NCI-H69 (cell line): ENCODE measurements around the gene SLC2A6.

ENCODE experiments used
- DNase-seq: peaks from one replicate; lab custom pipeline; 2025; lab: John Stamatoyannopoulos, UW

The SLC2A6 gene, protein sequence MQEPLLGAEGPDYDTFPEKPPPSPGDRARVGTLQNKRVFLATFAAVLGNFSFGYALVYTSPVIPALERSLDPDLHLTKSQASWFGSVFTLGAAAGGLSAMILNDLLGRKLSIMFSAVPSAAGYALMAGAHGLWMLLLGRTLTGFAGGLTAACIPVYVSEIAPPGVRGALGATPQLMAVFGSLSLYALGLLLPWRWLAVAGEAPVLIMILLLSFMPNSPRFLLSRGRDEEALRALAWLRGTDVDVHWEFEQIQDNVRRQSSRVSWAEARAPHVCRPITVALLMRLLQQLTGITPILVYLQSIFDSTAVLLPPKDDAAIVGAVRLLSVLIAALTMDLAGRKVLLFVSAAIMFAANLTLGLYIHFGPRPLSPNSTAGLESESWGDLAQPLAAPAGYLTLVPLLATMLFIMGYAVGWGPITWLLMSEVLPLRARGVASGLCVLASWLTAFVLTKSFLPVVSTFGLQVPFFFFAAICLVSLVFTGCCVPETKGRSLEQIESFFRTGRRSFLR

DNA sequence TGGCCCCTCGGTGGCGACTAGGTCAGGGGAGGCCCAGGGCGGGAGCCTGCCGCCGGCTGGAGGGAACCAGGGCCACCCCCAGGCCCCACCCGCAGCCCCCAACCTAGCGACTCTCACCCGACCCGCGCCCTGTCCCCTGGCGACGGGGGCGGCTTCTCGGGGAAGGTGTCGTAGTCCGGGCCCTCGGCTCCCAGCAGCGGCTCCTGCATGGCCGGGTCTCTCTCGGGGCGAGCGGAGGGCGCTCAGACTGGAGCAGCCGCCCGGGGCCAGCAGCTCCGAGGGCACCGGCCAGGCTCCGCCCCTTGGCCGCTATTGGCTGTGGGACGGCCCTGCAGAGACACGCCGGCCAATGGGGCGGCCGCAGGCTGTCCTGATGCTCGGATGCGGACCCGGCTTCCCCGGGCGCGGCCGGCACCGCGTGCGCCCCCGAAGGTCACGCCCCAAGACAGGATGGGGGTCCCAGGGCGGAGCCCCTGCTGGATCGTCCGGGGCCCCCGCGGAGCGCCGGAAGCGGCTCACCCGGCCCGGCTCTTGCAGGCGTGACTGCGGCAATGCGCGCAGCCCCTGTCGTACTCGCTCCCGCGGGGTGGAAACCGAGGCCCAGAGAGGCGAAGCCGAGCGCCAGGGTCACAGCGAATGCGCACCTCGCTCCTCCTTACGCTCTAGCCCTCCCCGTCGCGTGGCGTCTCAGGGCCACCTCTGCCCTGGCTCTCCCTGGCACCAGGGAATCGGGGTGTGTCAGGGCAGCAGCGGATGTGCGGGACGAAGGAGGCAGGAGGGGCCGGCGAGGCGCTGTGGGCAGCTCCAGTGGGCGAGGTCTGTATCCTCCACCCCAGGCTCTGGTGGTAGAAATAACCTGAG lies at the start of gene SLC2A6:
SLC2A6 (minus strand) TSS at position 249 of the 861 bp plus-strand sequence; CDS start at position 209, 40 bp downstream.
- peak; percentile 95 for DNase-seq

DNA sequence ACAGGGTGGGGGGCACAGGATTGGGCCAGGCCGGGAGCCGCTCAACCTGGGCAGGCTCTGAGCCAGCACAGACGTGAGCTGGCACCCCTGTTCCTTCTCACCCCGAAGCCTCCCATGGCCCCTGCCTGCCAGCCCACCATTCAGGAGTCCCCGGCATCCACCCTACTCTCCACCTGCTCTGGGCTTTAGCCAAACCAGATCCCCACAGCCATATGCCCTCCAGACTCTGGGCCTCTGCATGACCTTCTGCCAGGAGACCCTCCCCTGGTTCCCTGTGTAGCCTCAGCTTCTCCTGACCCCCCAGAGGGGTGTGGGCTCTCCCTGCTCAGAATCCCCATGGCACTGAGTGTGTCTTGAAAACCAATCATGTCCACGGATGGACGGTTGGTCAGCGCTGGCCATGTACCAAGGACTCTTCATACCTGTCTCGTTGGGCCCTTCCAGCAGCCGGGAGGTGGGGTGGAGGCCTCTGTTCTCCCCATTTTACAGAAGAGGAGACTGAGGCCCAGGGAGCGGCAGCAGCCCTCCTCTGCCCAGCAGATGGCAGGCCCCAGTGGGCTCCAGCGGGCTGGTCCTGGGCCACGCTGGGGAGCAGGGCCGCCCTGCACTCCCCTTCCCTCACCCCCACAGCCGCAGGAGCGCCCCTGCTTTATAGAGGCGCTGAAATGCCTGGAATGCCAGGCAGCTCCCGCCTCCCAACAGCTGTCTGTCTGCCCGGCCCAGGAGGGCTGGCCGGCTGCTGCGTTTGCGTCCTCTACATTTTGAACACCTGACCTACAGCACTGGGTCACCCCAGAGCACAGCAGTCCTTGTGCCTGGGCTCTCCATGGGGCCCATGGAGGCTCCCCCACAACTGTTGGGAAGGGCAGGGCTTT lies 49.3 kb upstream of the SLC2A6 start:
- DNase-seq = peak; percentile 53

DNA sequence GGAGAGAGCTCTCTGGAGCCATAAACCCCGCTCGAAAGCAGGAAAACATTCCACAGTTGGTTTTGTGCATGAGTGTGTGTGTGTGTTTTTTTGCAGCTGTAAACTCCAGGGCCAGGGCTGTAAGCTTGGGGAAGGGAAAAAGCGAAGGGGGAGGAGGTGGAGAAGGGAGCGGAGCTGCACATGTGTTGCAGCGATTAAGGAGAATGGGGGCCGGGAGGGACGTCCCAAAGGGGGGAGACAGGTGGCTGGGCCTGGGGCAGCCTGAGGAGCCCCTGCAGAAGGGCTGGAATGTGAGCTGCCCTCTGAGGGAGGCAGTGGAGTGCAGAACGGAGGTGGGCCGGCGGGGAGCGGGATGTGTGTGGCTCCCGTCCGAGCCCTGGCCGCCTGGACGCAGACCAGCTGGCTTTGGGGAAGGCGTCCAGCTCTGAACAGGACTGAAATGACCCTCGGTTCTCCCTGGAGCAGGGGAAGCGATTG lies 48.6 kb upstream of the SLC2A6 start:
- DNase-seq = no peak

DNA sequence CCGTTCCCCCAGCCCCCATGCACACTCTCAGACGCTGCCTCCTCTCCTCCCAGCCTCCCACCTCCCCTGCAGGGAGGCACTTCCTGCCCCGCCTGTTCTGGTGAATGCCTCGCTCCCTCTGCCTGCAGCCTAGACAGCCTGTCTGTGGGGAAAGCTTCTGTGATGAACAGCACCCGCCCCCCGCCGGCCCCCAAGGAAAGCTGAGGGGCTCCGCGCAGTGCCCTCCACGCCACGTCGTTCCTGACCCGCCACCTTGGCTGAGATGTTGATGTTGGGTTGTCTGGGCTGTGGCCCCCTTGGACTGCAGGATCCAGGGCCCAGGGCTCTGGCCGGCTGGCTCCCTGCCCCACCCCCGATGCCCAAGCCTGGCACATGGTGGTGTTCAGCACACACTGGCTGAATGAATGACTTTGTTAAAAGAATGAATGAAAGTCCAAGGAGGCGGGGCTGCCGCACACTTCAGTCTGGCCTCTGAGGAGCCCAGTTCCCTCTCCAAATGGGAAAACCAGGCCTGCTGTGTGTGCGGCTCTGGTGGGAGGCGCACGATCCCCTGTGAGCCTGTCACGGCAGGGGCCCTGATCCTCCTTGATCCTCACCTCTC lies 47.9 kb upstream of the SLC2A6 start:
- peak; percentile 87 for DNase-seq

GRCh38 chr9:133525677-133526076 lies 46.8 kb upstream of the SLC2A6 start:
- DNase-seq = peak; percentile 57

DNA sequence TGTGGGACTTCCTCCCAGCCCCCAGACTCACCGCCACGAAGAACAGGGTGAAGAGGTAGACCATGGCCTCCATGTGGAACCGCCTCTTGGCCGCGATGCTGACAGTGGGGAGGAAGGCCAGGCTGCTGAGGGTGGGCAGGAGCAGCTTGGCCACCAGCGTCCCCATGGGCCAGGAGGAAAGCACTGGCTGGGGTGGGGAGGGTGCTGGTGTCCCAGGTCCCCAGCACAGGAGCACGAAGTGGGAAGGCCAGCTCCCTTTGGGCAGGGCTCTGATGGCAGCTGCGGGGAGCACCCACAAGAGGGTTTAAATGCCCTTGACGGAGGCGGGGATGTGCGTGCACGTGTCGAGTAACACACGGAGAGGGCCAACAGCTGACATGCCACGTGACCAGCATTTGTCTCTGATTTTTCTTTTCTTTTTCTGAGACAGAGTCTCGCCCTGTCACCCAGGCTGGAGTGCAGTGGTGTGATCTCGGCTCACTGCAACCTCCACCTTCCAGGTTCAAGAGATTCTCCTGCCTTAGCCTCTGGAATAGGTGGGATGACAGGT lies 45.9 kb upstream of the SLC2A6 start, which contains the start of gene MYMK:
MYMK (minus strand) TSS at position 281 of the 550 bp plus-strand sequence; CDS start at position 166, 115 bp downstream.
- no peak for DNase-seq

- DNase-seq = no peak
Observed at GRCh38 chr9:133524146-133524545, 45.2 kb upstream of the SLC2A6 start.

DNA sequence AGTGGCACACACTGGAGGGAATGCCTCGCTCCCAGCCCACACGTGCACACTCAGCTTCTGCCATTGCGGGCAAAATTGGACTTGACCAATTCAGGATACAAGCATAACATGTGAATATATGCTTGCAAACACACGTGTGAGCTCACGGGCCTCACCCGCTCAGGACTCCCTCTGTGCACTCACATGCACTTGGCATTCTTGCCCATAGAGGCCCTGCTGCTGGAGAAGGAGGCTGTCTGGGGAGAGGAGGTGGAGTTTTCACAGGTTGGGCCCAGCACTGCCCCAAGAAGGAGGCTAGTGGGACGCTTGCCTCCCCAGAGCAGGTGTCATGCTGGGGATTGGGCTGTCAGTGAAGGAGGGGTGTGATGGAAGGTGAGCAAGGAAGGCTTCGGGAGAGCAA lies 44.2 kb upstream of the SLC2A6 start:
- no peak for DNase-seq

DNA sequence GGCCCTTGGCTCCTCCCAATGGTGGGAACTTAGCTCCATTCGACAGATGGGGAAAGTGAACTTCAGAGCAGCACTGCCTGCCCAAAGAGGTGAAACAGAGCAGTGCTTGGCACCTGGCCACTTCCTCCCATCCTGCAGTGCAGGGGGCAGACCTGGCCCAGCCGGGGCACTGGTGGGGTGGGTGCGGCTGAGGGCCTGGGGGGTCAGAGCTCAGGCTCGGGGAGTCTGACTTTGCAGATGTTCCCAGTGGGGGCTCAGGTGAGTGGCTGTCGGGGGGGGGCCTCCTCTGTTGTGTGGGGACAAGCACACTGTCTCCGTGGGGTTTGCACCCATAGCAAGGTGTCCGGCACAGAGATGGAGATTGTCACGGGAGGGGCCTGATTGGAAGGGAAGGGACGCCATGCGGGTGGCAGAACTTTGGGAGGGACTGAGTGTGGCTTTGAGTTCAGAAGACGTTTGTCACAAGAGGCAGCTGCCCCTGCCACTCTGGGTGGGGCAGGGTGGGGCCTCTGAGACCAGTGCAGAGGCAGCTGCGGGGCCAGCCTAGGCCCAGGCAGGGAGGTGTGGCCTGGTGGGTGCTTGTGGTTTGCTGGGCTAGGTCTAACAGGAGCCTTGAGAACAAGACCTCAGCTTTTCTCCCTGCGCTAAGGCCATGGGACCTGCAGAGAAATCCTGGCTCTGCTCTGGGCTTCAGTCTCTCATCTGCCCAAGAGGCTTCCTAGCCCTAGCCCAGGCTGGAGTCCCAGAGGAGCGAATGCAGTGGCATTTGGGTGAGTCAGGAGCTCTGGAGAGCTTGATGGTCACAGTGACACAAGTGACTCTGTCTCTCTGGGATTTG lies 43.4 kb upstream of the SLC2A6 start:
- DNase-seq = peak; percentile 85

- peak; percentile 85 for DNase-seq
Observed at GRCh38 chr9:133521122-133522072, 42.5 kb upstream of the SLC2A6 start.

DNA sequence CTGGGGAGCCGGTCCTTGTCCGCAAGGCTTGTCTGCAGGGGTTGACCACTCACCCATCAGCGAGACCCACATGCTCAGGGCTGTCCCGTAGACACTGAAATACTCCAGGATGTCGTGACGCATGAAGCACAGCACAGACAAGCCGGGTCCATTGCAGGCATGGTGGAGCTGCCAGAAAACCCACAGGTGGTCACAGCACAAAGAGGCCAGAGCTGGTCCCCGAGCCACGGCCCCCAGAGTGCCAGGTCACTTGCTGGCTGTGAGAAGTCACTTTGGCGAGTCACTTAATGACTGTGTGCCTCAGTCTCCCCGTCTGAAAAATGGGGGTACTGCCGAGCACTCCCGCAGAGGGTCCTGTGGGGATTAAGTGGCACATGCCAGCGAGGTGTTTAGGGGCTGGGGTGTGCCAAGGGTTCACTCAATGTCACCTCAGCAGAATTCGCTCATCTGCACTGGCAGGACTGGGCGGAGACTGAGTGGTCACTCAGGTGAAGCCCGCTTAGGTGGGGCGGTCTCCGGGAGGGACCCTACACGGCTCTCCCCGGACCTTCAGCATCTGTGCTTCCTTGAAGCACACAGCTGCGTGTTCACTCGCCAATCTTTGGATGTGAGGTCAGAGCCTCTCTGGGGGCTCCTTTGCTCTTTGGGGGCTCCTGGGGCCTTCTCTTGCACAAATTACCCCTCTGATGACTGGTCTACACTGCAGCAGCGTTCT lies 41.4 kb upstream of the SLC2A6 start:
- no peak for DNase-seq

DNA sequence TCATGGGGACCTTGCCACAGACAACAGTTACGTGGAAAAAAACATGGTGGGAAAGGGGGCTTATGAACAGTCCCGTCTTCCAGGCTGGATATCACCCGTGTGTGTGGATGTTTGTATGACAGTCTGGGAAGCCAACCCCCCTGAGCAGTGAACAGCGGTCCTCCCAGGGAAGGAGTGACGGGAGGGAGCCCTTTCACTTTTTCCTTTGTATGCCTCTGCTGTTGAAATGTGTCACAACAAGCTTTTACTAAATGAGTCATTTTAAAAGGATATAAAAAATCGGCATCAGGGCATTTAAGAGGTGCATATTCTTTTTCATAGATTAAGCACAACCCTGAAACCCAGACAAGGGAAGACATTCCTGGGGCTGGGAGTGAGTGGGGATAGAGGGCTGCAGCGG lies 40.8 kb upstream of the SLC2A6 start:
- no peak for DNase-seq

GRCh38 chr9:133518706-133519449 lies 40.0 kb upstream of the SLC2A6 start:
- no peak for DNase-seq

DNA sequence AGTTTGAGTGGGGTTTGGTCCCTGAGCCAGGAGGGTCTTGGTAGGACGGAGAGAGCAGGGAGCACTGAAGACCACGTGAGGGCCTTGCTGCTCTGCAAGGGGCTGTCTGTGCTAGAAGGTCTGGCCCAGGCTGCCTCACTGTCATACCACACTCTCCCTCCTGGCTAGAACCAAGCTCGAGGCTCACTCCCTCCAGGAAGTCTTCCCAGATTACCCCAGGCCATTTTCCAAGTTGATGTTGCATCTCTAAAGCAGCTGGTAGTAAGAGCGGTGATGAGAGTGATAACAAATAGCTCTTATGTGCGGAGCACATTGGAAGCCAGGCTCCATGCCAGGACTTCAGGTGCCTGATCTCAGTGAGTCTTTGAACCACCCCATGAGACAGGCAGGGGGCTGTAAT lies 39.3 kb upstream of the SLC2A6 start:
- peak; percentile 92 for DNase-seq

DNA sequence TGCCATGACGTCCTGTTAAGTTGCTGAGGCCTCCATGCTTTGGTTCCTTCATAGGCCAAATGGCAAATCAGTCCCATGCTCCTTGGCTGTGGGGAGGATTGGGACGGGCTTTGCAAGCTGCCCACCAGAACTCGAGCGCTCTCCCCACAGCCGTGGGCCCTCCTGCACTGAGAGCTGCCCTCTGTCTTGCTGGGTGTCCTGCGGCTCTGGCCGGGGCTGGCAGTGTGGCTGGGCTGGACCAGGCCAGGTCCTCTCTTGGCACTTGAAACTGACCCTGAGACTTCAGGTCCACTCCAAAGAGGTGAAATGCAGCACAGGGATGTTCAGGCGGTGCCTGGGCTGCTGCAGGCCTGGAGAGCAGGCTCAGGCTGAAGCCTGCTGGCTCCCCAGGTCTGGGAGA lies 38.8 kb upstream of the SLC2A6 start:
- no peak for DNase-seq

DNA sequence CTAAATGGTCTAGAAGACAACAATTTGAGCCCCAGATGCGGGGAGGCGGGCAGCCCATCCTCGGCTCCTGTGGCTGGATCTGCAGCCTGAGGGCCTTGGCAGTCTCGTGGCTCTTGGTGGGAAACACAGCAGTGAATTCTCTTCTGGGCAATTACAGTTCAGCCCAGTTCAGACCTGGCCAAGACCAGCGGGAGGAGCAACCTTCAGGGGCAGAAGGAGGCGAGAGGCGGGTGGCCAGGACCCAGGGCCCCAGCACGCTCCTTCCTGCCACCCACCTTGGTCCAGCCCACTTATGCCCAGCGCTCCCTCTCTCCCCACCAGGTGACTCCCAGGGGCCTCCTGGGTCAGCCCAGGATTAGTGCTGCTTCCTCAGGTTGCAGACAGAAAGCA lies 38.1 kb upstream of the SLC2A6 start:
- no peak for DNase-seq

DNA sequence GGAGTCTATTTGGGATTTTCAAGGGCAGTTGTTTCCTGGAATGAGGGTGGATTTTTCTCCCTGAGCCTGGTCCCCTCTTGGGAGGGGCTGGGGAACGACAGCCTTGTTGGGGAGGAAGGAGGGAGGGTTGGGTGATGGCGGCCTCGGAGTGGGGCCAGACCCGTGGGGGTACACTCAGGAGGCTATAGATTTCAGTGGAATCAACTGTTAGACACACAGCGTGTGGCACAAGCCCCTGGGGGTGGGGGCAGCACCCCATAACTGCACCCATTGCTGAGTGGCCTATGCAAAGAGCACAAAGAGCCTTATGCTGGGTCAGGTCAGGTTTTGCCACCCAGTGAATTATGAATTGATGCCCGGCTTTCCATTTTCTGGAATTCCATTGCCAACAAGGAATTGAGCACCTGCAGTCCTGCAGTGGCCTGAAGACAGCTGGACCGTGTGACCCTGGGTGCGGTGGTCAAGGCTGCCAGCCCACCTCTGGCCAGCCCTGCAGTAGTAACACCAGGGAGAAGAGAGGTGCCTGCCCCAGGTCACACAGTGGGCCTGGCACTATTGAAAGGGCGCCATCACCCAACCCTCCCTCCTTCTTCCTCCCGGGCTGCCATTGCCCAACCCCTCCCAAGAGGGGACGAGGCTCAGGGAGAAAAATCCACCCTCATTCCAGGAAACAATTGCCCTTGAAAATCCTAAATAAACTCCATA lies 37.5 kb upstream of the SLC2A6 start:
- no peak for DNase-seq
